Body of pancreas (tissue), 4 donors: ENCODE results near the gene SEL1L3.

Source experiments
- POLR2A ChIP-seq, 3 donors: fragments of 450-650 bp; IDR thresholded peaks; one replicate each; pipeline ENCODE4 v1.6.1; 2016; ENCODE audit warnings: antibody characterized with exemption in 3 of 3, mild to moderate bottlenecking in 2 of 3
- TF ChIP-seq, protein P1 (sequence below), 7 experiments: fragments of 450-650 bp in 4 of 7; fragments of 200-600 bp in 3 of 7; sonication (generic) in 3 of 7; IDR thresholded peaks; one replicate each; pipeline ENCODE4 v1.5.1; 2016 to 2019; ENCODE audit warnings: antibody characterized with exemption in 7 of 7

DNA sequence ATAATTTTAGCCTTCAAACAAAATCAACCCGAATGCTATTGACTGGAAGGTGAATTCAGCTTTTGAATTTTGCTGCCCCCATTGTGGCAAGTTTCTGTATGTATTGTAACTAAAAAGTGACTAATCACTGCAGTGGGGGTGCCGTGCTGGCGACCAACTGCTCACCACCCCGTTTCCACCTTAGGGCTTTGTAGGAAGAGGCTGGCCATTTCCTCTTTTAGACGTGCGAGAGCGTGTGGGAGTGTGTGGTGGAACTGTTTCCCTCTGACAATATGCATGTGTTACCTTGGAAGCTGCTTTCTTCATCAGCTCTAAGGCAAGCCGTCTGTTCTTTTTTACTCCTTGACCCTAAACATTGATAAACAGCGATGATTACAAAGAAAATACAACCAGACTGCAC lies 78.8 kb downstream of the SEL1L3 start:
- no peak for TF ChIP-seq POLR2A (IDR thresholded peaks at IDR 0.05)
- TF ChIP-seq, protein P1, sequence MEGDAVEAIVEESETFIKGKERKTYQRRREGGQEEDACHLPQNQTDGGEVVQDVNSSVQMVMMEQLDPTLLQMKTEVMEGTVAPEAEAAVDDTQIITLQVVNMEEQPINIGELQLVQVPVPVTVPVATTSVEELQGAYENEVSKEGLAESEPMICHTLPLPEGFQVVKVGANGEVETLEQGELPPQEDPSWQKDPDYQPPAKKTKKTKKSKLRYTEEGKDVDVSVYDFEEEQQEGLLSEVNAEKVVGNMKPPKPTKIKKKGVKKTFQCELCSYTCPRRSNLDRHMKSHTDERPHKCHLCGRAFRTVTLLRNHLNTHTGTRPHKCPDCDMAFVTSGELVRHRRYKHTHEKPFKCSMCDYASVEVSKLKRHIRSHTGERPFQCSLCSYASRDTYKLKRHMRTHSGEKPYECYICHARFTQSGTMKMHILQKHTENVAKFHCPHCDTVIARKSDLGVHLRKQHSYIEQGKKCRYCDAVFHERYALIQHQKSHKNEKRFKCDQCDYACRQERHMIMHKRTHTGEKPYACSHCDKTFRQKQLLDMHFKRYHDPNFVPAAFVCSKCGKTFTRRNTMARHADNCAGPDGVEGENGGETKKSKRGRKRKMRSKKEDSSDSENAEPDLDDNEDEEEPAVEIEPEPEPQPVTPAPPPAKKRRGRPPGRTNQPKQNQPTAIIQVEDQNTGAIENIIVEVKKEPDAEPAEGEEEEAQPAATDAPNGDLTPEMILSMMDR (IDR thresholded peaks at IDR 0.05) = no peak
